Mesothelial cell of epicardium (in vitro differentiated cells): ENCODE results near the gene TM4SF18. TPM values are rescaled to one million over a fixed set of nuclear protein-coding genes. Genes with fewer than 3 reads are reported as not detected.

Source experiments
- DNase-seq, 2 experiments: peaks; one replicate each; pipeline ENCODE4 v3.0.0; 2021; ENCODE audit warnings: low spot score in 2 of 2; ENCODE audit not compliant: unreplicated experiment in 2 of 2
- H3K27ac Mint-ChIP-seq: 2 replicates; pipeline ENCODE4 v1.8.0; 2021; ENCODE audit warnings: mixed read lengths
- H3K27me3 Mint-ChIP-seq: 2 replicates; pipeline ENCODE4 v1.8.0; 2021; ENCODE audit warnings: low read depth, mixed read lengths
- H3K36me3 Mint-ChIP-seq: 2 replicates; pipeline ENCODE4 v1.8.0; 2021; ENCODE audit warnings: mixed read lengths
- H3K4me1 Mint-ChIP-seq: 2 replicates; pipeline ENCODE4 v1.8.0; 2021; ENCODE audit warnings: mixed read lengths
- H3K4me3 Mint-ChIP-seq: 2 replicates; pipeline ENCODE4 v1.8.0; 2021; ENCODE audit warnings: mild to moderate bottlenecking, moderate library complexity, mixed read lengths
- H3K9me3 Mint-ChIP-seq: 2 replicates; pipeline ENCODE4 v1.8.0; 2021; ENCODE audit warnings: mixed read lengths
- total RNA-seq: library from RNA; stranded (reverse); gene quantifications from 3 replicates; pipeline ENCODE4 v1.2.1, GENCODE V29; 2021
- TF ChIP-seq, protein P1 (sequence below): fragments of 200-600 bp; sonication (generic); IDR thresholded peaks from one replicate; pipeline ENCODE4 v1.5.0; 2021; ENCODE audit warnings: antibody characterized with exemption; ENCODE audit not compliant: unreplicated experiment

Gene TM4SF18
- total RNA-seq, 1 donor from 2014 or later = 0.13 TPM

- H3K27me3 Mint-ChIP-seq = no peaks in the 10 kb centered on the region
- TF ChIP-seq, protein P1, sequence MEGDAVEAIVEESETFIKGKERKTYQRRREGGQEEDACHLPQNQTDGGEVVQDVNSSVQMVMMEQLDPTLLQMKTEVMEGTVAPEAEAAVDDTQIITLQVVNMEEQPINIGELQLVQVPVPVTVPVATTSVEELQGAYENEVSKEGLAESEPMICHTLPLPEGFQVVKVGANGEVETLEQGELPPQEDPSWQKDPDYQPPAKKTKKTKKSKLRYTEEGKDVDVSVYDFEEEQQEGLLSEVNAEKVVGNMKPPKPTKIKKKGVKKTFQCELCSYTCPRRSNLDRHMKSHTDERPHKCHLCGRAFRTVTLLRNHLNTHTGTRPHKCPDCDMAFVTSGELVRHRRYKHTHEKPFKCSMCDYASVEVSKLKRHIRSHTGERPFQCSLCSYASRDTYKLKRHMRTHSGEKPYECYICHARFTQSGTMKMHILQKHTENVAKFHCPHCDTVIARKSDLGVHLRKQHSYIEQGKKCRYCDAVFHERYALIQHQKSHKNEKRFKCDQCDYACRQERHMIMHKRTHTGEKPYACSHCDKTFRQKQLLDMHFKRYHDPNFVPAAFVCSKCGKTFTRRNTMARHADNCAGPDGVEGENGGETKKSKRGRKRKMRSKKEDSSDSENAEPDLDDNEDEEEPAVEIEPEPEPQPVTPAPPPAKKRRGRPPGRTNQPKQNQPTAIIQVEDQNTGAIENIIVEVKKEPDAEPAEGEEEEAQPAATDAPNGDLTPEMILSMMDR = no peak
- DNase-seq = no peak
- peaks cover 2% of the 10 kb centered on the region for H3K36me3 Mint-ChIP-seq
- H3K27ac Mint-ChIP-seq = no peak overlapping the region
- H3K9me3 Mint-ChIP-seq = peaks cover 11% of the 10 kb centered on the region
- H3K4me1 Mint-ChIP-seq = peaks cover 21% of the 10 kb centered on the region
- no peak overlapping the region for H3K4me3 Mint-ChIP-seq
These were observed 52.6 kb downstream of the TM4SF18 start for GRCh38 chr3:149280671-149281349.

DNA sequence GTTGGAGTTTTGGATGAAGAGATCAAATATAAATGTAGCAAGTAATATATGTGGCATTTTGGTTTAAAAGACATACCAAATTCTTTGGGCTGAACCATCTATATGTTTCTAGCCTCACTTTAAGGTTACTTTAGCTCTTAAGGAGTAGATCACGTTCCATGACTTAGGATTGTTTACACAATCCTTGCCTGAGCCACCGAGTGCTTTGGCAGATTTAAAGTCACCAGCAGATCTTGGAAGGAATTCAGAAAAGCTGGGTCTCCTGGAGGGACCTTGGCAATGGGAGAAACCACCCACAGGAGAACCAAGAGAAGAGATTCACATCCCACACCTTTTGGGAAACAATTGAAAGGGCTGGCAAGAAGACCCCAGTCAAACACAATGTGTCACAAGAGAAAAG lies 54.5 kb downstream of the TM4SF18 start:
- Mint-ChIP-seq H3K36me3 (peaks cover 2% of the 10 kb centered on the region), H3K27me3 (no peaks in the 10 kb centered on the region), H3K4me1 (peaks cover 31% of the 10 kb centered on the region), H3K9me3 (peaks cover 3% of the 10 kb centered on the region), H3K27ac (no peak overlapping the region), H3K4me3 (no peak overlapping the region)
- no peak for DNase-seq
- TF ChIP-seq, protein P1 = no peak

- Mint-ChIP-seq H3K4me1 (peaks cover 32% of the 10 kb centered on the region), H3K9me3 (no peaks in the 10 kb centered on the region), H3K4me3 (no peak overlapping the region), H3K36me3 (no peaks in the 10 kb centered on the region), H3K27ac (no peak overlapping the region), H3K27me3 (no peaks in the 10 kb centered on the region)
- no peak for DNase-seq
- TF ChIP-seq, protein P1 = no peak
These were observed 56.1 kb downstream of the TM4SF18 start for GRCh38 chr3:149277331-149277813.

DNA sequence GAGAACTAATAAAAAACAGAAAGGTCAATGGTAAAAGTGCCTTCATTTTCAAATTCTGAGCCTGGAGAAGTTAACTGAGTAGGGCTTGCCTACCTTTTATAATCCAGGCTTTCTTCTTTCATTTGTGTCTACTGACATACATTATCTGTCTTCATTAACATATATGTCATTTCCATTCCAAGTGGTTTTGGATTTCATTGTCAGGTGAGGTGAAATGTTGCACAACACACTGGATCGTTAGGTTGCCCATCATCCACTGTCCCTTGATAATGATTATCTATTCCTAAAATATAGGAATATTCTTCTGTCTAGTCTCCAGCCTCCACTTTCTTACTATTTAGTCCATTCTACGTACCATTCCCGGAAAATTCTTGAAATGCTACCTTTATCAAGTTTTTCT lies 56.8 kb downstream of the TM4SF18 start:
- no peak for DNase-seq
- H3K27ac Mint-ChIP-seq = no peak overlapping the region

GRCh38 chr3:149274220-149274619 lies 59.2 kb downstream of the TM4SF18 start:
- DNase-seq = no peak
- Mint-ChIP-seq H3K4me3 (no peak overlapping the region), H3K9me3 (no peaks in the 10 kb centered on the region), H3K36me3 (no peaks in the 10 kb centered on the region), H3K27ac (no peak overlapping the region), H3K27me3 (no peaks in the 10 kb centered on the region), H3K4me1 (peaks cover 45% of the 10 kb centered on the region)
- TF ChIP-seq, protein P1 = no peak

More for the DNA sequence above, 56.8 kb downstream of the TM4SF18 start:
- Mint-ChIP-seq H3K9me3 (no peaks in the 10 kb centered on the region), H3K27me3 (no peaks in the 10 kb centered on the region), H3K4me3 (no peak overlapping the region), H3K36me3 (no peaks in the 10 kb centered on the region), H3K4me1 (peaks cover 34% of the 10 kb centered on the region)
- TF ChIP-seq, protein P1 = no peak
